Measurements from ENCODE around the gene HPCAL1.
"Not testable (repeated sequence)": the region's sequence is repeated elsewhere in the genome, so short reads cannot be mapped to it uniquely, and the experiment has no call there.

Gene HPCAL1
- total RNA-seq, result 20.5 to 65.5 (median 35.6) reads per million in 9 experiments

GRCh38 chr2:10302479-10303180 lies at the start of gene HPCAL1:
Gene HPCAL1, plus strand, starts transcription at chr2:10302904. Its CDS starts 116,854 bp downstream, at chr2:10419758.
- Mint-ChIP-seq H3K36me3 (ENCODE audit: insufficient read depth) (peaks cover 3% of the 10 kb centered on the region), H3K27ac (peak within 1 kb of the TSS; percentile 56 to 81), H3K9me3 (no peaks in the 10 kb centered on the region), H3K4me1 (ENCODE audit: low read depth in 2 of 2) (peaks cover 46 to 51% of the 10 kb centered on the region in 2 donors), H3K27me3 (no peaks in the 10 kb centered on the region), H3K4me3 (peak within 1 kb of the TSS; percentile 85 to 88)
- ATAC-seq (replicated peaks) (peak; percentile 63), DNase-seq (peak; percentile 70 to 79 (median 79))

DNA sequence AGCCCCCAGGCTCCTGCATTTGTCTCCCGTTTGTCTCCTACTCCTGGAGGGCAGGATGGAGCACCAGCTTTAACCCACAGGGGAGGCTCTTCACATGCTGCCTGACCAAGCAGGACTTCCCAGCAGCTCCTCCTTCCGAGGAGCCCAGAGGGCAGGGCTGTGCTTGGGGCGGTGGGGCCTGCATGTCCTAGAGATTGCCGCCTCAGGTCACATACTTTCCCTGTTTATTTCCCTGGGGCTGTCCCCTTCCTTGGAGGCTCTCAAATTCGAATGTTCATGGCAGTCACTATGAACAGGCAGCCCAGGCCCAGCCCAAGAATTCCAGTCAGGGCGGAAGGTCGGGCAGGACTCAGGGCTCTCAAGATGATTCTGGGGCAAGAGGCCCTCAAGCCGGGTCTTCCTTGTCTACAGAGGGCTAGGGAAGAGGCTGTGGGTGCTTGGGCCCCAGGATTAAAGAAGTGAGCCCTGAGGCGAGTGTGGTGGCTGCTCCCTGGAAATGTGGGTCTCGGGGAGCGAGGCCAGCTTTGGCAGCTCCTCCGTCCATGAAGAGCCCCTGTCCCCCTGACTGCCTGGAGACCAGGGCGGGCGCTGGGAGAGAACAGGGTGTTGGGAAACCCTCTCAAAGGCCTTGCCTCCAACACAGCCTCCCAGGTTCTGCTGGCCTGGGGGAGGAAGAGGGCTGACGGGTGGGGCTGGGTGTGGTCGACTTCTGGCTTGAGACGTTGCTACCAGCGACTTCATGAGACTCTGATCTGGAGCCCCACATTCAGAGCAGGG lies 48.9 kb upstream of the HPCAL1 start:
- DNase-seq, result no peak
- no peak for ATAC-seq (replicated peaks)
- H3K27ac Mint-ChIP-seq, result peak overlapping the region in 1 of 2 donors; percentile 72
- peaks cover 3 to 8% of the 10 kb centered on the region in 2 donors for H3K9me3 Mint-ChIP-seq
- peaks cover 0 to 20% of the 10 kb centered on the region in 2 donors for H3K27me3 Mint-ChIP-seq
- no peak overlapping the region for H3K4me3 Mint-ChIP-seq
- no peaks in the 10 kb centered on the region for H3K36me3 Mint-ChIP-seq (ENCODE audit: insufficient read depth)
- H3K4me1 Mint-ChIP-seq (ENCODE audit: low read depth in 2 of 2), result peaks cover 9% of the 10 kb centered on the region in 2 donors

DNA sequence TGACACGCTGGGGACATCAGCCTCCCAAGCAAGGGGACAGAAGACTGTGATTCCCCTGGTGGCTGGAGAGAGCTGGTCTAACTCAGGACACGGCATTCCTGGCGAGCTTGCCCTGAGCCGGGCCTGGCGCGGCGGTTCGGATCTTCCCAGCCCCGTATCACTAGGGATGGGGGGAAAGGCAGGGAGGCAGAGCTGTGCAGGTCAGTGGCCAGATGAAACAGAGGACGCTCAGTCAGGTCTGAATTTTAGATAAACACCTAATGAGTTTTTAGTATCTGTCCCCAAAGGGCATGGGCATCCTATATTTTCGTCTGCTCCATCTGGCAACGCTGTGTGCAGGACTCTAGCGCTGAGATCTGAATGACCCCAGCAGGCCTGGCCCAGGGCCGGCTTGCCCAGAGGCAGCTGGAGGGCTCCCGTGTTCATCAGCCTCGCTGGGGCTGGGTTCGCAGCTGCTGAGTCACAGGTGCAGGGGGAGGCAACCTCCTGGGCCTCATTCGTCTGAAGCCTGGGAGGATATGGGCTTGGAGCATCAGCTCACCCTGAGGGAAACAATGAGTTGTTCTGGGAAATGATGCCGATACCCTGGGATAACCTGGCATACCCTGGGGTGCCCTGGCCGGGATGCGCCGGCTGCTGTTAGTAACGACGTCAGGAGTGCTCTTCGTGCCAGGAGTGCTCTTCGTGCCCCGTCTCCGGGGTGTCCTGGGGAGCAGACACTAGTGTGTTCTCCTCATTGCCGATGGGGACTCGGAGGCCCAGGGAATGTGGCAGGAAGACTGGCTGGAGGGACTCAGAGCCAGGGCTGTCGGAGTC lies 48.1 kb upstream of the HPCAL1 start:
- no peaks in the 10 kb centered on the region for H3K36me3 Mint-ChIP-seq (ENCODE audit: insufficient read depth)
- no peak overlapping the region for H3K27ac Mint-ChIP-seq
- no peak overlapping the region for H3K4me3 Mint-ChIP-seq
- H3K27me3 Mint-ChIP-seq, result peaks cover 0 to 20% of the 10 kb centered on the region in 2 donors
- DNase-seq, result no peak
- H3K9me3 Mint-ChIP-seq, result peaks cover 3 to 8% of the 10 kb centered on the region in 2 donors
- no peak for ATAC-seq (replicated peaks)
- H3K4me1 Mint-ChIP-seq (ENCODE audit: low read depth in 2 of 2), result peaks cover 9% of the 10 kb centered on the region in 2 donors

DNA sequence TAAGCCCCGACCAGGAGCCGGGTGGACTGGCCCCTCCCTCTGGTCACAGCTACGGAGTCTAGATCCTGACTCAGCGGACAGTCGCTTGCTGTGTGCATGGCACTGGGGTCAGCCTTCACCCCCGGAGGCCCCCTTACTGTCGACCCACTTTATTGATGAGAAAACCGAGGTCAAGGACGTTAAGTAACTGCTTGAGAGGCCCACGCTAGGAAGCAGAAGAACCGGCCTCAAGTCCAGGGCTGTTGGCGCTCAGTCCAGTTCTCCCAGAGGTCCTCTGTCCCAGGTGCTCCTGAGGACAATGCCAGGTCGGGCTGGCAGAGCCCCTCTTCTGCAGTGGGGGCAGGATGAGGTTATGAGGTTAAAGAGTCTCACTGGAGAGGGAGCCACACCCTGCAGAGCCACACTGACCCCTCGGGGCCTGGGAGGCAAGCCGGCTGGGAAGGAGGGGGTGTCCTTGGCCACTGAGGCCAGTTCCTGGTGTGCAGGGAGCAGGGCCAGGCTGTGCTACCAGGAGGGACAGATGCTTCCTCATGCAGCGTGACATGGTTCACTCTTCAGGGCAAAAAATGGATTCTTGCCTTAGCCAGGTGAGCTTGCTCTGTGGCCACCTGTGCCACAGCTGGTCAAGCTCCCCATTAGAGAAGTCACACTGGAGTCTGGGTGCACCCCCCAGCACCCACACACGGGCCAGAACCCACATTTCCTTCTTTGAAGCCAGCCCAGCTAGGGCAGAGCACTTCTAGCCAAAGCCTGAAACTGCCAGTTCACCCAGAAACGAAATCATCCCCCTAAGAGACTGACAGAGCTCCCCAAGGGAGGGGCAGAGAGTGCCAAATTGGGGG lies 47.3 kb upstream of the HPCAL1 start:
- no peak for DNase-seq
- ATAC-seq (replicated peaks), result no peak
- H3K4me3 Mint-ChIP-seq, result no peak overlapping the region
- H3K27ac Mint-ChIP-seq, result no peak overlapping the region
- peaks cover 2 to 5% of the 10 kb centered on the region in 2 donors for H3K9me3 Mint-ChIP-seq
- H3K4me1 Mint-ChIP-seq (ENCODE audit: low read depth in 2 of 2), result peaks cover 9% of the 10 kb centered on the region in 2 donors
- peaks cover 0 to 20% of the 10 kb centered on the region in 2 donors for H3K27me3 Mint-ChIP-seq
- no peaks in the 10 kb centered on the region for H3K36me3 Mint-ChIP-seq (ENCODE audit: insufficient read depth)

GRCh38 chr2:10256031-10256514 lies 46.6 kb upstream of the HPCAL1 start:
- Mint-ChIP-seq H3K9me3 (peaks cover 0 to 2% of the 10 kb centered on the region in 2 donors), H3K4me3 (no peak overlapping the region), H3K4me1 (ENCODE audit: low read depth in 2 of 2) (peaks cover 9% of the 10 kb centered on the region in 2 donors), H3K27ac (no peak overlapping the region), H3K36me3 (ENCODE audit: insufficient read depth) (no peaks in the 10 kb centered on the region), H3K27me3 (peaks cover 0 to 20% of the 10 kb centered on the region in 2 donors)
- no peak for ATAC-seq (replicated peaks)
- no peak for DNase-seq

DNA sequence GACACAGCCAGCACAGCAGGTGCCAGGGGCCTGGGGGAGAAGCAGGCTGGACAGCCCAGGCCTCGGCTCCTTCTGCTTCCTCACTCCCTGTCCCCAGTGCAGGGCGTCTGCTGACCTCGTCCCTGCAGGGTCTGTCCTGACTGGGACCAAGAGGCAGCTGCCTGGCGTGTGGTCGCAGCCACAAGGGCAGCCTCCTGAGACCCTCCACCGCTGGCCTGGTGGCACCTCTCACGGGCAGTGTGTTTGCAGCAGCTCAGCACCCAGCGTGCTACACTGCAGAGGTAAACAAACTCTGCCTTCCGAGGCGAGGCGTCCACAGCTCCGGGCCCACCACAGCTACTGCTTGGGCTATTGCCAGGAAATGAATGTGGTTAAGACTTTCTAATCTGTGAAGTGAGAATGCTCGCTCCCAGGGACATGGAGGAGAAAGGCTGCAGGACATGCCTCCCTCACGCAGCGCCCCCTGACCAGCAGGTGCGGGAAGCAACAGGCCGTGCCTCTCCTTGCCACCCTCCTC lies 46.1 kb upstream of the HPCAL1 start:
- no peak for DNase-seq
- Mint-ChIP-seq H3K4me3 (peak overlapping the region in 1 of 2 donors; percentile 19), H3K27ac (no peak overlapping the region), H3K9me3 (peaks cover 0 to under 1% of the 10 kb centered on the region in 2 donors), H3K36me3 (ENCODE audit: insufficient read depth) (no peaks in the 10 kb centered on the region), H3K27me3 (peaks cover 0 to 20% of the 10 kb centered on the region in 2 donors), H3K4me1 (ENCODE audit: low read depth in 2 of 2) (peaks cover 9% of the 10 kb centered on the region in 2 donors)
- ATAC-seq (replicated peaks), result no peak

DNA sequence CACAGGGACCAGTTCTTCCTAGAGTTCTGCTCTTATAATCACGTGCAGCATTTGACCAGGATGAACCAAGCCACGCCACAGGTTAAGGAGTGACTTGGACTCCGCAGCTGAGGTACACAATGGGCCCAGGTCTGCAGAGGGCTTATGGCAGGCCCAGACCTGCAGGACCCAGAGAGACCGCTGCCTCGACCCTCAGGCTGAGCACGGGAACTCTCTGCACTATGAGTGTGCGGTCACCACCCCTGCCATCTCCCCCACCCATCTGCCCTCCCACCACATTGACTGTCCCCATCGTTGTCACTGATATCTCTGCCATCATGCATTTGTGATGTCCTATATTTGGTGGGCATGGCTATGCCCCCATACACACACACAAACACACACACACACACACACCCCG lies 45.7 kb upstream of the HPCAL1 start:
- Mint-ChIP-seq H3K4me3 (peak overlapping the region in 1 of 2 donors; percentile 19), H3K36me3 (ENCODE audit: insufficient read depth) (no peaks in the 10 kb centered on the region), H3K27me3 (peaks cover 0 to 22% of the 10 kb centered on the region in 2 donors), H3K9me3 (no peaks in the 10 kb centered on the region), H3K4me1 (ENCODE audit: low read depth in 2 of 2) (peaks cover 9% of the 10 kb centered on the region in 2 donors), H3K27ac (peak overlapping the region in 1 of 2 donors; percentile 73)
- DNase-seq (no peak), ATAC-seq (replicated peaks) (no peak)

DNA sequence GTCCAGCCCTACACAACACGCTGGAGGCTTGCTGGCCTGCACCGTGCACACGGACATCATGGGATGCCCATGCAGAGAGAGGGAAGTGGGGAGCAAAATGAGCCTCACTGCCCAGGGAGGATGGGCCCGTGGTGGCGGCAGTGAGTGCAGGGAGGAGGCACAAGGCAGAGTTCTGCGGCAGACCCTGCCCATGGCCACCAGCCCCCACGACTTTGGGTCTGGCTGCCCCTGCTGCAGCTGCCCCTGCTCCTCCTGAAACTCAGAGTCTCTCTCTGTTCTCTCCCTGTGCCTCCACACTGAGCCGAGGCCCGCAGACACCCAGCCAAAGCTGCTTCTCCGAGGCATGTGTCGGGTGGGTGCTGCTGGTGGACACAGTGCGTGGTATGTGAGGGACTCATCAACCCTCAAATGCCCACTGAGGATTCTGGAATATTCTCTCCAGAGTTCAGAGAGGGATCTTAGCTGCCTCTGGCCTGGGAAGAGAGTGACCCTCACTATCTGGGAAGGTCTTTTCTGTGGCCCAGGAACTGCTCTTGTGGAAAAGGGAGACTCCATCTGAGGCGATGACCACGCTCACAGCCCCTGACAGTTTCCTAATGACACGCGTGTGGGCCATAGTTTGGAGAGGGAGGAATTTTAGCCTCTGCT lies 45.1 kb upstream of the HPCAL1 start:
- ATAC-seq (replicated peaks) (no peak), DNase-seq (no peak)
- no peaks in the 10 kb centered on the region for H3K9me3 Mint-ChIP-seq
- peaks cover 8 to 9% of the 10 kb centered on the region in 2 donors for H3K4me1 Mint-ChIP-seq (ENCODE audit: low read depth in 2 of 2)
- H3K4me3 Mint-ChIP-seq, result no peak overlapping the region
- no peaks in the 10 kb centered on the region for H3K36me3 Mint-ChIP-seq (ENCODE audit: insufficient read depth)
- peaks cover 0 to 28% of the 10 kb centered on the region in 2 donors for H3K27me3 Mint-ChIP-seq
- H3K27ac Mint-ChIP-seq, result peak overlapping the region in 1 of 2 donors; percentile 73

GRCh38 chr2:10258326-10258725 lies 44.4 kb upstream of the HPCAL1 start:
- Mint-ChIP-seq H3K4me3 (no peak overlapping the region), H3K4me1 (ENCODE audit: low read depth in 2 of 2) (peaks cover 4 to 8% of the 10 kb centered on the region in 2 donors), H3K27me3 (peaks cover 0 to 31% of the 10 kb centered on the region in 2 donors), H3K27ac (no peak overlapping the region), H3K36me3 (ENCODE audit: insufficient read depth) (no peaks in the 10 kb centered on the region), H3K9me3 (no peaks in the 10 kb centered on the region)
- no peak for ATAC-seq (replicated peaks)
- DNase-seq, result no peak

- Mint-ChIP-seq H3K4me3 (no peak overlapping the region), H3K27ac (peak overlapping the region in 1 of 2 donors; percentile 44), H3K4me1 (ENCODE audit: low read depth in 2 of 2) (peaks cover 4% of the 10 kb centered on the region in 2 donors), H3K27me3 (peaks cover 0 to 27% of the 10 kb centered on the region in 2 donors), H3K9me3 (no peaks in the 10 kb centered on the region), H3K36me3 (ENCODE audit: insufficient read depth) (no peaks in the 10 kb centered on the region)
- ATAC-seq (replicated peaks) (no peak), DNase-seq (no peak)
Observed at GRCh38 chr2:10258726-10259125, 44.0 kb upstream of the HPCAL1 start.

- ATAC-seq (replicated peaks) (no peak), DNase-seq (no peak)
- Mint-ChIP-seq H3K4me3 (no peak overlapping the region), H3K27me3 (peaks cover 4 to 32% of the 10 kb centered on the region in 2 donors), H3K27ac (no peak overlapping the region), H3K9me3 (no peaks in the 10 kb centered on the region), H3K4me1 (ENCODE audit: low read depth in 2 of 2) (peaks cover 4 to 6% of the 10 kb centered on the region in 2 donors), H3K36me3 (ENCODE audit: insufficient read depth) (no peaks in the 10 kb centered on the region)
Observed at GRCh38 chr2:10260130-10260529, 42.6 kb upstream of the HPCAL1 start.

DNA sequence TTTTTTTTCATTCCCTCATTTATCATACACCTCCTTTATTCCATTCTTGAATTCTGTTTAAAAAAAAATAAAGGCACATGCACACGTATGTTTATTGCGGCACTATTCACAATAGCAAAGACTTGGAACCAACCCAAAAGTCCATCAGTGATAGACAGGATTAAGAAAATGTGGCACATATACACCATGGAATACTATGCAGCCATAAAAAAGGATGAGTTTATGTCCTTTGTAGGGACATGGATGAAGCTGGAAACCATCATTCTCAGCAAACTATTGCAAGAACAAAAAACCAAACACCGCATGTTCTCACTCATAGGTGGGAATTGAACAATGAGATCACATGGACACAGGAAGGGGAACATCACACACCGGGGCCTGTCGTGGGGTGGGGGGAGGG lies 39.2 kb upstream of the HPCAL1 start:
- not testable (repeated sequence) for H3K4me3 Mint-ChIP-seq; DNase-seq; H3K27ac Mint-ChIP-seq; ATAC-seq (replicated peaks); H3K9me3 Mint-ChIP-seq; H3K36me3 Mint-ChIP-seq (ENCODE audit: insufficient read depth); H3K4me1 Mint-ChIP-seq (ENCODE audit: low read depth in 2 of 2)
- peaks cover 6 to 30% of the 10 kb centered on the region in 2 donors for H3K27me3 Mint-ChIP-seq
